Suprapubic skin (tissue), 4 donors: Measurements from ENCODE around the gene PPP1R9B. TPM values are rescaled to one million over a fixed set of nuclear protein-coding genes. Genes with fewer than 3 reads are reported as not detected.

Experiments
- DNase-seq, 2 donors: peaks; one replicate each; pipeline ENCODE4 v3.0.0-alpha.2; 2019; ENCODE audit warnings: low spot score in 2 of 2
- H3K27ac ChIP-seq: fragments of 200-600 bp; sonication (generic); one replicate; pipeline ENCODE4 v1.5.1; 2019
- H3K27me3 ChIP-seq: fragments of 200-600 bp; sonication (generic); one replicate; pipeline ENCODE4 v1.5.1; 2019
- H3K36me3 ChIP-seq: fragments of 200-600 bp; sonication (generic); one replicate; pipeline ENCODE4 v1.5.1; 2019
- H3K4me1 ChIP-seq: fragments of 200-600 bp; sonication (generic); one replicate; pipeline ENCODE4 v1.5.1; 2019
- H3K4me3 ChIP-seq: fragments of 200-600 bp; sonication (generic); one replicate; pipeline ENCODE4 v1.5.1; 2019; ENCODE audit warnings: mild to moderate bottlenecking
- H3K9me3 ChIP-seq: fragments of 200-600 bp; sonication (generic); one replicate; pipeline ENCODE4 v1.5.1; 2019
- CTCF ChIP-seq, 2 donors: fragments of 200-600 bp in 1 of 2; fragments of 450-650 bp in 1 of 2; sonication (generic) in 1 of 2; IDR thresholded peaks; one replicate each; pipeline ENCODE4 v1.5.1; 2016 to 2019; ENCODE audit warnings: antibody characterized with exemption in 2 of 2, mild to moderate bottlenecking in 1 of 2, moderate library complexity in 1 of 2
- EP300 ChIP-seq: sonication (generic); formaldehyde crosslinking; IDR thresholded peaks from one replicate; pipeline ENCODE4 v1.6.1; 2017; ENCODE audit warnings: antibody characterized with exemption
- POLR2A ChIP-seq, 2 donors: fragments of 450-650 bp; IDR thresholded peaks; one replicate each; pipeline ENCODE4 v1.6.1; 2017; ENCODE audit warnings: antibody characterized with exemption in 2 of 2, mild to moderate bottlenecking in 2 of 2, moderate library complexity in 2 of 2
- POLR2AphosphoS5 ChIP-seq, 3 donors: sonication (generic); formaldehyde crosslinking; IDR thresholded peaks; one replicate each; pipeline ENCODE4 v1.6.1; 2017; ENCODE audit warnings: antibody characterized with exemption in 3 of 3
- WGBS: methylation state at CpG from one replicate; pipeline ENCODE4 v1.1.5; 2018; 5-methylcytosine and 5-hydroxymethylcytosine counted together
- total RNA-seq, 4 donors: library from RNA; depleted of rRNA; stranded (reverse); fragments of >200 nt; gene quantifications; one replicate each; pipeline ENCODE4 v1.1.0, GENCODE V29; 2016

Gene PPP1R9B
- total RNA-seq, 4 donors from 2014 or later = 21.5 to 26.2 (median 23.7) TPM

GRCh38 chr17:50087912-50088405 is 62.5 kb downstream of the PPP1R9B start:
- peaks cover 20% of the 10 kb centered on the region for H3K36me3 ChIP-seq

GRCh38 chr17:50087246-50087911 is 63.1 kb downstream of the PPP1R9B start:
- H3K4me3 ChIP-seq = no peak overlapping the region
- no peaks in the 10 kb centered on the region for H3K9me3 ChIP-seq
- TF ChIP-seq POLR2AphosphoS5 (IDR thresholded peaks at IDR 0.05) (no peak), POLR2A (IDR thresholded peaks at IDR 0.05) (no peak), EP300 (no peak), CTCF (IDR thresholded peaks at IDR 0.05) (peak; percentile 77 to 90)
- no peaks in the 10 kb centered on the region for H3K4me1 ChIP-seq
- 53% methylated on average over 9 of the region's 10 CpGs for WGBS
- H3K27ac ChIP-seq = no peak overlapping the region
- peaks cover 20% of the 10 kb centered on the region for H3K36me3 ChIP-seq
- peak in 1 of 2 donors; percentile 79 for DNase-seq
- H3K27me3 ChIP-seq = no peaks in the 10 kb centered on the region

More at GRCh38 chr17:50087912-50088405, 62.5 kb downstream of the PPP1R9B start:
- no peaks in the 10 kb centered on the region for H3K4me1 ChIP-seq
- H3K27ac ChIP-seq = no peak overlapping the region
- TF ChIP-seq POLR2AphosphoS5 (IDR thresholded peaks at IDR 0.05) (no peak), EP300 (no peak), CTCF (IDR thresholded peaks at IDR 0.05) (no peak), POLR2A (IDR thresholded peaks at IDR 0.05) (no peak)
- no peak overlapping the region for H3K4me3 ChIP-seq
- H3K27me3 ChIP-seq = no peaks in the 10 kb centered on the region
- 75% methylated on average over 16 of the region's 19 CpGs for WGBS
- no peaks in the 10 kb centered on the region for H3K9me3 ChIP-seq
- DNase-seq = no peak

Other genes with a start within 250 kb of the PPP1R9B start
- 1 to 10 TPM; 1.4 to 5.7 (median 3.4) TPM for gene DLX4, start 181.5 kb downstream of the PPP1R9B start, total RNA-seq
- gene DLX3, start 155.5 kb downstream of the PPP1R9B start, total RNA-seq = 10 to 100 TPM; 12.9 to 31.8 (median 23.8) TPM
- gene ITGA3, start 94.6 kb downstream of the PPP1R9B start, total RNA-seq = 100 to 1,000 TPM in 3 of 4 donors, 10 to 100 TPM in 1; 85.9 to 229 (median 198) TPM
- gene PDK2, start 55.3 kb downstream of the PPP1R9B start, total RNA-seq = 100 to 1,000 TPM in 2 of 4 donors, 10 to 100 TPM in 2; 33.2 to 114 (median 69.6) TPM
- under 1 TPM in 1 of 4 donors, not detected in 3; 0.68 TPM for gene SAMD14, start 20.5 kb downstream of the PPP1R9B start, total RNA-seq
- gene SGCA, start 15.3 kb upstream of the PPP1R9B start, total RNA-seq = 1 to 10 TPM; 2.1 to 5.8 (median 4.0) TPM
- gene COL1A1, start 51.0 kb upstream of the PPP1R9B start, total RNA-seq = 10 to 100 TPM; 19.2 to 56.8 (median 33.1) TPM
- gene TMEM92, start 123.8 kb upstream of the PPP1R9B start, total RNA-seq = 1 to 10 TPM in 1 of 4 donors, not detected in 3; 1.3 TPM
- 10 to 100 TPM; 36.9 to 61.3 (median 45.5) TPM for gene XYLT2, start 195.4 kb upstream of the PPP1R9B start, total RNA-seq
- 10 to 100 TPM; 60.3 to 87.7 (median 65.3) TPM for gene MRPL27, start 222.5 kb upstream of the PPP1R9B start, total RNA-seq
- gene EME1, start 222.6 kb upstream of the PPP1R9B start, total RNA-seq = 1 to 10 TPM in 2 of 4 donors, under 1 TPM in 2; 0.39 to 2.5 (median 0.98) TPM
- 10 to 100 TPM; 16.5 to 58.0 (median 39.0) TPM for gene LRRC59, start 246.8 kb upstream of the PPP1R9B start, total RNA-seq